RWPE1 (cell line): ENCODE measurements around the gene C17orf113.
"Not testable (repeated sequence)": the region's sequence is repeated elsewhere in the genome, so short reads cannot be mapped to it uniquely, and the experiment has no call there.

Experiments
- CTCF ChIA-PET: fragments of 350-600 bp; sonication (Branson Sonifier 250); formaldehyde crosslinking; extraction: SDS; loops from one replicate; lab custom pipeline; 2021; lab: Yijun Ruan, JAX
- POLR2A ChIA-PET: fragments of 400-600 bp; formaldehyde crosslinking; extraction: SDS; loops from one replicate; lab custom pipeline; 2020; ENCODE audit warnings: antibody characterized with exemption; ENCODE audit not compliant: low non-redundant PET; lab: Yijun Ruan, JAX
- DNase-seq: peaks from one replicate; pipeline ENCODE4 v3.0.0; 2012; ENCODE audit warnings: low spot score
- H3K27ac ChIP-seq: fragments of 450-650 bp; 2 replicates; pipeline ENCODE4 v1.5.1; 2017
- TF ChIP-seq, protein P1 (sequence below): fragments of 450-650 bp; conservative IDR thresholded peaks from 2 replicates; pipeline ENCODE4 v1.5.1; 2017; ENCODE audit warnings: low read depth, mild to moderate bottlenecking

Gene C17orf113

DNA sequence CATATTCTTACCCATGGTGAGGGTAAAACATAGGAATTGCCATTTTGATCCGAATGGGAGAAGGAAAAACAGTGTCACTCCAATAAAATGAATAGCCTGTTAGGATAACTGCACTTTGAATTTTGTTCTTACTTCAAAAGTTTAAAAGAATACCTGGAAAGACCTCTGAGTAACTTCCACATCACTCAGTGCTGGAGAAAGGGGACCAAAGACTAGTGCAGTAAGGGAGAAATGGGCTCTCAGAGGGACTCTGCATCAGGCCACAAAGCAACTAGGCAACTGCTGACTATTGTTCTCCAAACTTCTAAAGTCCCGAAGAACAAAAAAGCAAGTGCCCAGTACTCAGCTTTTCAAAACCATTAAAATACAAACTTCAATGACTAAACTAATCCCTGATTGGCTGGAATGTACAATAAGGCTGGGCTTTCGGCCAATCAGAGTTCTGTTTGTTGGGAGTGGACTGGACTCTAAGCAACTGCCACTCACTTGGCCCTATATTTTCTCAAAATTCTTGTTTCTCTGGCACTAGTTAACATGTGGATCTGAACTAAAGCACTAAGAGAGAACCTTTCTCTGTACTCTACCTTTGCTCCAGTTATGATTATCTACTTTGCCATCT lies 39.4 kb downstream of the C17orf113 start:
- ChIA-PET POLR2A (no interaction called here), CTCF (no interaction called here)
- peak; percentile 92 for DNase-seq

GRCh38 chr17:42010266-42010680 lies 40.1 kb downstream of the C17orf113 start:
- DNase-seq, result peak; percentile 47
- POLR2A ChIA-PET, CTCF ChIA-PET: not testable (repeated sequence)
- H3K27ac ChIP-seq, result peak overlapping the region; percentile 90

More for the DNA sequence above, 39.4 kb downstream of the C17orf113 start:
- no peak overlapping the region for H3K27ac ChIP-seq
- TF ChIP-seq, protein P1, sequence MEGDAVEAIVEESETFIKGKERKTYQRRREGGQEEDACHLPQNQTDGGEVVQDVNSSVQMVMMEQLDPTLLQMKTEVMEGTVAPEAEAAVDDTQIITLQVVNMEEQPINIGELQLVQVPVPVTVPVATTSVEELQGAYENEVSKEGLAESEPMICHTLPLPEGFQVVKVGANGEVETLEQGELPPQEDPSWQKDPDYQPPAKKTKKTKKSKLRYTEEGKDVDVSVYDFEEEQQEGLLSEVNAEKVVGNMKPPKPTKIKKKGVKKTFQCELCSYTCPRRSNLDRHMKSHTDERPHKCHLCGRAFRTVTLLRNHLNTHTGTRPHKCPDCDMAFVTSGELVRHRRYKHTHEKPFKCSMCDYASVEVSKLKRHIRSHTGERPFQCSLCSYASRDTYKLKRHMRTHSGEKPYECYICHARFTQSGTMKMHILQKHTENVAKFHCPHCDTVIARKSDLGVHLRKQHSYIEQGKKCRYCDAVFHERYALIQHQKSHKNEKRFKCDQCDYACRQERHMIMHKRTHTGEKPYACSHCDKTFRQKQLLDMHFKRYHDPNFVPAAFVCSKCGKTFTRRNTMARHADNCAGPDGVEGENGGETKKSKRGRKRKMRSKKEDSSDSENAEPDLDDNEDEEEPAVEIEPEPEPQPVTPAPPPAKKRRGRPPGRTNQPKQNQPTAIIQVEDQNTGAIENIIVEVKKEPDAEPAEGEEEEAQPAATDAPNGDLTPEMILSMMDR, result no peak

DNA sequence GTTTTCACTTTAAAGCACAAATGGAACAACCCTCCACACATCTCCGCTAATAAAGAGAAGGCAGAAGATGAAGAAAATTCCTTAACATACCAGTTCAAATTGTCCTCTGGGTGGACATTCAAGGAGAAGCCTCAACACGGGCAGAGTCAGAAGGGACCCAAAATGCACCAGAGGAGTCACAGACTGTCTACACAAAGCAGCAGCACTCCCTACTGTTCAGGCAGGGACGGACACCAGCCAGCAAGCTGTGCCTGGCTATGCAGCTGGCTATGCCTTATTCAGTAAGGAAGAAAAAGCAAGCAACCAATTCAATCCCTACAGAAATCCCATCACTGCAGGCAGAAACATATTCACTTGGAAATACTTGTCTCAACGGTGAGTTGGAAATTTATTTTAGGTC lies 41.2 kb downstream of the C17orf113 start:
- ChIA-PET POLR2A (no interaction called here), CTCF (no interaction called here)
- no peak for DNase-seq
- H3K27ac ChIP-seq, result peak overlapping the region; percentile 90
- TF ChIP-seq, protein P1, result no peak

- POLR2A ChIA-PET, result no interaction called here
- no peak overlapping the region for H3K27ac ChIP-seq
- CTCF ChIA-PET, result no interaction called here
Measured at GRCh38 chr17:42005166-42005565, 45.2 kb downstream of the C17orf113 start.

GRCh38 chr17:42002792-42003301 lies 47.6 kb downstream of the C17orf113 start:
- peak overlapping the region; percentile 24; the same call in 1 of the 2 replicates for H3K27ac ChIP-seq
- TF ChIP-seq, protein P1, result no peak
- ChIA-PET CTCF (interaction anchor here (0.6 to 0.8 kb wide), 2 partner anchors 40 to 125 kb away, joined by 4 to 5 read pairs; no protein-coding TSS in a partner anchor), POLR2A (no interaction called here)
- DNase-seq, result no peak

More at GRCh38 chr17:42005166-42005565, 45.2 kb downstream of the C17orf113 start:
- no peak for DNase-seq
- TF ChIP-seq, protein P1, result no peak

DNA sequence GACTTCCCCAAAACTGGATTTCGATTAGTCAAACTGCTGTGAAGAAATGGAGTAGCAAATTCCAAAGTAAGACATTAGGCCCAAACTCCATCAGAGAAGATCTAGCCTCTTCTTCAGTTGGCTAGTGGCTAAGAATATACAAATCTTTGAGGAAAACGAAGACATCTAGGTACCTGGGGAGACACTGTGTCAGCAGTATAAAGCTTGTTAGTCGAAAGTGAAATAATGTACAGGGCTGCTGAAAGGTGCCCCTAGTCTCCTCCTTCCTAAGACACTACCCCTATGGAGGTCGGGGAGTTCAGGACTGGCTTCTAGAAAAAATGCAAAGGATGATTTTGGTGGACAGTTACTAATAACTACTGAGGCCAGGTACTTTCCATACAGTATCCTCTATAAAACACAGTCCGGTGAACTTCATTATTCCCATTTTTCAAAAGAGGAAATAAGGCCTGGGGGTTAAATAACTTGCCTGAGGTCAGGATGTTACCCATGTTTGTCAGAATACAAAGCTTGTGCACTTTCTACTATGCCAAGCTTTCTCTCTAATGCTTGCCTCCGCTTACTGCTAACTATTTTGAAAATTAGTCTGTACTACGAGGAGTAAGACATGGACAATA lies 48.1 kb downstream of the C17orf113 start:
- TF ChIP-seq, protein P1, result no peak
- POLR2A ChIA-PET, result no interaction called here
- no peak overlapping the region for H3K27ac ChIP-seq
- no peak for DNase-seq
- CTCF ChIA-PET, result no interaction called here

DNA sequence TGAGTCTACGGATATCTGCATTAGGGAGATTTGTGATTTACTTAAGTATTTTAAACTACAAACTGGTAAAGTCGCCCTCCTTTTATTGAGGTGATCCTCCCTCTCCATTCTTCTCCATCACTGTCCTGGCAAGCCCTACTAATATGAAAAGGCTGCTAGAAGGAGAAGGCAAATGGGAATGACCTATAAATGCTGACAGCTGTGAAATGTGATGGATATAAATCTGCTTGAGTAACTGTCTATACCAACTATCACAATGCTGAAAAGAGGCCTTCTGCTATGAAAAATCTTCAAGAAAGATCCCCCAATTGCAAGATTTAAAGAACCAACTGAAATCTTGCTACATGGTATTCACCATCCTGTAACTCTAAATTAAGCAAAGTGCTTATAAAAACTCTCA lies 48.7 kb downstream of the C17orf113 start:
- CTCF ChIA-PET, result no interaction called here
- H3K27ac ChIP-seq, result no peak overlapping the region
- TF ChIP-seq, protein P1, result no peak
- DNase-seq, result no peak
- POLR2A ChIA-PET, result no interaction called here
